ENCODE results near the gene TMEM150A. TPM values are rescaled to one million over a fixed set of nuclear protein-coding genes. Genes with fewer than 3 reads are reported as not detected.
"Not testable (repeated sequence)": the region's sequence is repeated elsewhere in the genome, so short reads cannot be mapped to it uniquely, and the experiment has no call there.

Gene TMEM150A
- total RNA-seq, 1 donor from 2014 or later: 4.9 TPM

DNA sequence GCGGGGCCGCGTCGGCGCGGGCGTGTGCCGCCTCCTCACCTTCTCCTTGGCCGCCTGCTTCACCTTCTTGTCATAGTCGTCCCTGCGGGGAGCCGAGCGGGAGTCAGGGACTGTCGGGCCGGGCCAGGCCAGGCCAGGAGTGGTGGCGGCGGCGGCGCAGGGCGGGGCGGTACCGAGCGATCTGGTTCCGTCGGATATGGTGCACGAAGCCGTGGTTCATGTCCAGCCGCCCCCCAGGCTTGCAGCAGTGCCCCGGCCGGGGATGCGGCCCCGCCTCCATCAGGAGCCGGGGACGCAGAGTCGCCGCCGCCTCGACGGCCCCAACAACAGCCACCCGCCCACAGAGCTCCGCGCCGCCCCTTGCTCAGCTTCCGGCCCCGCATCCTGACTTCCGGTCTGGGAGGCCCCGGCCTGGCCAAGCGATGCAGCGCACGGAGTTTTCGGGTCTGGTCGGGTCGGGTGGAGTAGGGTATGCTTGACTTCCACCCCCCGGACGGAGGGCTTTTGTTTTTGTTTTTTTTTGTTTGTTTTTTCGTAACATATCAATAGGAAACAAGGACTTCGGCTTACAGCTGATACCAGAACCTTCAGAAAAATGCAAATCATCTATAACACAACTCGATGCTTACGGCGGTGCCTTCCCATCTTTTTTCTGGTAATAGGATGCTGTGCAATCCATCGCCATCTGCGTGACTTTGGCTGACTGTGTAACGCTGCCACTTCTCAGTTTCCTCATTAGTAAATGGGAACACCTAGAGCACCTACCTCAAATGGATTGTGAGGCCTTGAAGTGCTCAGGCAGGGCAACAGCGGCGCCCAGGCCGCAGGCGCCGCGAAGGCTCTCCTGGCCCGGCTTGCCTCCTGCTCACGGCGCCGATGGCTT lies 9.4 kb upstream of the TMEM150A start, which contains the start of gene C2orf68:
Gene C2orf68, minus strand, starts transcription at position 362 of the 883 bp plus-strand sequence. Its CDS starts 82 bp downstream, at position 280.
- DNase-seq: peak; percentile 97

DNA sequence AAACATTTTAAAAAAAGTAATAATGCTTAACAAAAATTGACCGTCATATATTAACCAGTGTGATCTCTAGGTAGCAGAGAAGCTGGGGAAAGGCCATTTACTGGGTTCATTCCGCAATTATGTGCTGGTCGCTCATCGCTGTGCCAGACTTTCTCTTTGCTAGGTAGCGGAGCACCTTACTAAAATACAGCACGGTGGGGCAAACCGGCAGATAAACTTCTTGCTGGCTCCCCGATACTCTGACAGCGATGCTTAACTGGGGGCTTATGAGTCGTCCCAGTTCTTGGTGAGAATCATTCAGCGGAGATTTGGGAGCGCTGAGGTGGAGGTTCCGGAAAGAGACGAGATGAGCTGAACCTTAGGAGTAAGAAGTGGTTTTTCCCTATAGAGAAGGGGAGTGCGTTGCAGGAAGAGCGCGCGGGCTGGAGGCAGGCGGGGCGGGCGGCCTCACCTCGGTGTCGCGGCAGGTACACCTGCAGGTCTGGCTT lies 8.8 kb upstream of the TMEM150A start:
- no peak for DNase-seq

DNA sequence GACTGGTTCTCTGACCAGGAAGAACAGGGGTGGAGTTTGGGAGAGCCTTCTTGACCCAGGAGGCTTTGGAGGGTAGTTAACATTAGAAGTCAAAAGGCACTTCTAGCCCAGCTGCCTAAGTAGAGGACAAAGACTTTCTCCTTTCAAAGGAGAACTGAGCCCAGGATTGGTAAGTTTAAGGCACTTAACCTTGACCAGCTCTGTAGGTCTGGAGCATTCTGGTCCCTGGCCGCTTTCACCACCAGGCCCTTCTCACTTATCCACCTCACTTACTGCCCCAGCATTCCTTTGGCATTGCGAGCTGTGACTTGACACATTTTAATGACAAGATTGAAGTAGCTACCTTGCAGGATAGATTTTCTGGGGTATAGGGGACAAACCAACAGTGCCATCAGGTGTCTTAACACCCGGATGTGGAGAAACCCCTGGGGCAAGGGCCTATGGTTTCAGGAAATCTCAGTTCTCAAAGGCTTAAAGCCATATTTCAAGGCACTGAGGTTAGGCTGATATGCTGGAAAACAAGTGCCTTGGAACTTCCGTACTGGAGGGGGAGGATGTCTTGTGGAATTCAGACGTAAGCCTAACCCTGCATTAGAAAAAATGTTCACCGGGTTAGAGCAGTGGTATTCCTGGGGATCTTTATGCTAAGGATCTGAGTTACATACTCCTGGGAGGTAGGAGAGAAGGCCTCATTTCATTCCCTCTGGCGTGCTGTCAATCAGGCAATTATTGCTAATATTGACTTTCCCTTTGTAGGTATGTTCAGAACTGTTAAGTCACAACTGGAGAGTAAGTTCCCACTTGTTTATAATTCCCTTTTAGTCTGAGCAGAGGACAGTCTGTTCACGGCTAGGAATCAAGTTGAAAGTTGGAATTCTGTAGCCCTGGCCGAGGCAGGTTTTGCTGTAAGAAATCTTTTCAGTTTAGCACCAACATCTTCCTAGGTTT lies 5.0 kb upstream of the TMEM150A start:
- DNase-seq: no peak

DNA sequence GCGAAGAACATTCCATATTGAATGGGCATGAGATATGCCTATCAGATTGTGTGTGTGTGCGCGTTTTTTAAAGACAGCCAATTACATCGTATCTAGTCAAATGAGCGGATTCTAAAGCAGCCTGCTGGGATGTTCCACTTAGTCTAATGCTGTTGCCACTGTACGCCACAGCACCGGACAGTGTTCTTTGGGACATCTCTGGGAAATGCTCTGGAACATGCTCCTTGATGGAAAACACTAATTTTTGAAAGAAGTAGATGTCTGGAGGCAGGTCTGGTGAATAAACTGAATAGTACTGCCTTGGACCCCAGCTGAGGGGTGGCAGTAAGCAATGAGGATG lies 3.6 kb upstream of the TMEM150A start:
- DNase-seq: no peak

DNA sequence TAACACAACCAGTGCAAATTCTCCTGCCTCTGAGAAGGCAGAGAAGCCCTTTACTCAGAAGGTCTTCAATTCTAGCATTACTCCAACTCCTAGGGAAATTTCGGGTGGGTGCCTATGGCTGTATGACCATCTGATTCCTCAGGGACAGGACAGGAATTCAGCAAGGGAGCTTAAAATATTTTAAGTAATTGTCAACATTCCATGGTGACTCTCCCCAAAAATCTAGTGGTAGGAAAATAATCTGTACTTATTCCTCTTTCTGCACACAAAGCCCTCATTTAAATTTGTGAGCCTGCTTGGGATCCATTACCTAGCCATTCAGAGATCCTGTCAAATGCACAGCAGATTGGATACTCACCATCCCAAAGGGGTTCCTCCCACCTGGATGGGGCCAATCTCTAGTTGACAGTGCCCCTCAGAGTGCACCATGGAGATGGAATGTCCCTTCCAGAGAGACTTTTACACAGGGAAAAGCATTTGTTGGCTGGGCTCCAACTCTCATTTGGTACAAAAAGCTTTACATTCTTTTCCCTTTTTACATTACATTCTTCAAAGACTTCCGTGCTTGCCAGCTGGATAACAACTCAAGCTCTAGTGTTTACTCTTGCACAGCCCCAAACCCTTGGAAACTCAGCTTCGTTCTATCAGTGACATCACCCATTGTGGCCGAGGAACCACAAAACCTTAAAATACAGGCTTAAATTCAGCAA lies 3.1 kb upstream of the TMEM150A start:
- DNase-seq: peak; percentile 64

DNA sequence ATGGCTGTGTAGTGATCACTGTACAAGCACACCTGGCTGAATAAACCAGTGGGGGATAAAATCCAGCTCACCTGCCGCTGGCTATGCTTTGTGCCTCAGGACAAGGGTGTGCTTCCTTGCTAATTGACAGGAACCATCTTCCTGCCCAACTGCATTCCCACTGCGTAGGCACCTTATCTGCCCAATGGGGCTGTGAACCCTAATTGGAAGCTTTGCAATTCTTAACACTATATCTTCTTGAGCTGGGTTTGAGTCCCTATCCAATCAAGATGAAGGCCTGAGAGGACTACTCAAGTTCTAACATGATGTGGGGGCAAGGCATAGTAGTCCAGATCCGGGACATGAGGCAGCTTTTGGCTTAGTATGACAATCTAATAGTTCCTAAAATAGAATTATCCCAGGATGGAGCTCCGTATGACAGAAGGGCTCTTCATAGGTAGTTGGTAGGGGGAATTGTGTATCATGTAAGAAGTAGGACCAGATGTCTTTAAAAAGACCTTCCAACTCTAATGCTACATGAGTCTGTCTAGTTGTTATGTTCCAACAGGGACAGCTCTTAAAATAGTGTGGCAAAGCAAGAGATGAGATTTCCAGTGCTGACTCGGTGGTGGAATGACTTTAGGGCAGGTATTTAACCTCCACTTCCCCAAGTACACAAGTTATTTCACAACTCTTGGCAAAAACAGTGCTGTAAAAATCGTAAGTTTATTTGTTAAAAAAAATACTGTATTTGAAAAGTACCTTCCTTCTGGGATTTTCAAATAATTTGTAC lies 2.3 kb upstream of the TMEM150A start:
- DNase-seq: no peak

DNA sequence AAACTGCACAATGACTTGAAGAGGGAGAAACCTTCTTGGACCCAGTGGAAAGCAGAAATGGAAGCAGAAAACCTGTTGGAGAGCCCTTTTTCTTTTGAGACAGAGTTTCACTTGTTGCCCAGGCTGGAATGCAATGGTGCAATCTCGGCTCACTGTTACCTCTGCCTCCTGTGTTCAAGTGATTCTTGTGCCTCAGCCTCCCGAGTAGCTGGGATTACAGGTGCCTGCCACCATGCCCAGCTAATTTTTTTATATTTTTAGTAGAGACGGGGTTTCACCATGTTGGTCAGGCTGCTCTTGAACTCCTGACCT lies 1.6 kb upstream of the TMEM150A start:
- DNase-seq: not testable (repeated sequence)

DNA sequence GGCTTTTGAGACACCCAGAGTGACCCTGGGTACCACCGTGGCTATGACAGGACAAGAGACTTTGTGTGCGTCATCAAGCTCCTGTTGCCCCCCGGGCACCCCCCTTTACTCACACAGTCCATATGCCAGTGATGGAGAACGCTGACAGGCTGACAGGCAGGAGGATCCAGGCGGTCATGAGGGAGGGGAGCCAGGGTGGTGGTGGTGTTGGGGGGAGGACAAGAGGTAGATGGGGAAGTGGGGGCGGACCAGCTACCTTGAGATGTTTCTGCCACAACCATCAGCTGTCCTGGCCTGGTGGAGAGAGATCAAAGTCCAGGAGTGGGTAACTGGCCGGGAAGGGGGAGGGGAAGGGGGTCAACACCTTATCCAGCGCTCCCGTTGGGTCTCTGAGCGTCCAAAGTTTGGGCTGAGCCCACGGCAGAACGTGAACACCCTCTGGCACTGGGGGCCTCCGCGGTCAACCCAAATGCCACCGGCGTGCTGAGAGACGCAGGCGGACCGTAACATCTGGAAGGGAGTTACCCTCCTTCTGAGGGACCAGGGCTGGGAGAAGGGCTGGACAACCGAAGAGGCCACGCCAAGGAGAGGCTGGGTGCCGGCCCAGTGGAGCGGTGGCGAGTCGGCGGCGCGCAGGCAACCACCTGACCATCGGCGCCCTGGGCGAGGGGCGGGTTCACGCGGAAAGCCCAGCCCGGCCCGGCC lies 575 bp downstream of the TMEM150A start:
- peak; percentile 44 for DNase-seq

DNA sequence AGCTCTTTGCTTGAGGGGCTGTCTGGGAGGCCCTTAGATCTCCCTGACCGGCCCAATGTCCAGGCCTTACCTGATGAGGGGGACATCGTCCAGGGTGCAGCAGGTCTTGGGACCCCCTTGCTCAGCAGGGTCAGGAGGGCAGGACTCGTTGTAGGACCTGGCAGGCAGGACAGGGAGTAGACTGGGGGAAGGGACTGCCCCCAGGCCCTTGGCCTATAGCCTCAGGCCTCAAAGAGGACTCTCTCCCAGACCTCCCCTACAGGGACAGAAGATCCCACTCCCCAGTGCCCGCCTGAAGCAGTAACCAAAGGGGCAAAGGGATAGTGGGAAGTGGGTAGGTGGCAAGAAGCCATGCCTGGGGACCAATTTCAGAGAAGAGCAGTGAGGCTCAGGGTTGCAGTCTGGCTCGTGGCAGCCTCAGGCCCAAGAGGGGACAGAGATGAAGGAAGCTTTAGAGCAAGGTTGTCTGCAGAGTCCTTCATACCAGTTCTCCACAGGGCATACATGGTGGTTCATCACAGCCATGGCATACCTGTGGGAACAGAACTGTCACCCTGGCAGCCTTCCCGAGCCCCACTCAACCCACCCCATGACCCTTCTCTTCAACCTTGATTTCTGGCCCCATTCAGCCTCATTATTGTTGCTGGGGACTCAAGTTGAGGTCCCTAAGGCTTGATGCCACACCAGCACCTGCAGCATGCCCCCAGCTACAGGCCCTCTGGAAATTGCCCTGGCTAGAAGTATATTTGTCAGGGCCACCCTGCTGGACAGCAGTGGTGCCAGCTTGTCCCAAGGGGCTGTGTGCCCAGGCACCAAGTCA lies 1.3 kb downstream of the TMEM150A start:
- no peak for DNase-seq

DNA sequence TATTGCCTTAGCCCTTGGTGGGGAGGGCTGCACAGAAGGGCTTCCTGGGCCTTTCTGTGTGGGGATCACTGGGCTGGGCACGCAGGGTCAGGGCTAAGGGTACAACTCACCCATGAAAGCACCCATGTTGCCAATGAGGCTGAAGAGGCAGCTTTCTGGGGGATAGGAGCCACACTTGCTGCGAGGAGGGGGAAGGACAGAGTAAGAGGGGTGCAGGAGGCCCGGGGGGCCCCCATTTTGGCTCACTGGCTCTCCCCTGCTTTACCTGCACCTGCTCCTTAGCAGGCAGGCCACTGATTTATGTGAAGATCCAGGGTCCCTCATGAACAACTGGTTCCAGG lies 2.3 kb downstream of the TMEM150A start:
- DNase-seq: no peak

DNA sequence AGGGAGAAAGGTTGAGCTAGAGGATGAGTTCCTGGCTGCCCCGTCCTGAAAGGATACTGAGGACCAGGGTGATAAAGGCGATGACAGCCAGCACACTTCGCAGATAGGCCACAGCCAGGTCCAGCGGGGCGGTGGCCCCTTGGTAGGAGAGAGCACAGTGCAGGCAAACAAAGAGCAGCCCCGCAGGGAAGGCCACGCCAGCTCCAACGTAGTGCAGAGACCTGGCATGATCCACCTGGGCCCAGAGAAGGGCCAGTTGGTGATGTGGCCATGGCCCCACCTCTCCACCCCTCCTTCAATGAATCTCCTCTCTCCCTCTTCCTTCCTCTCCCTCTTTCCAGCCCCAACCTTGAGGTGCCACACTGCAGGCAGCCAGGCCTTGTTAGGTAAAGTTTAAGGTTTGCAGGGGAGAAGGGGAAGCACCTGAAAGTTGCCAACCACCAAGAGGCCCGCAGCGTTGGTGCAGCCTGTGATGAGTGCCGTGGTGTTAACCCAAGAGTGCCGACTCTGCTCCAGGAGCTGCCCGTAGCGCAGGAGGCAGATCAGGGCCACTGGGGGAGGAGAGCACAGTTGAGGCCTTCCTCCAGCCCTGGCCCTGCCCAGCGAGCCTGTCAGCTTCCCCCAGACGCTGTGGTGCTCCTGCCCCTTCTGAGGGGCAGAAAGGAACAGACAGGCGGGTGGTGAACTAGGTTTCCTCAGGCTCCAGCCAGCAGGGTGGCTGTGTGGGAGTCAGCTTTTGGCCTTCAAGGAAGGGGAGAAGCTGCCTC lies 2.8 kb downstream of the TMEM150A start:
- no peak for DNase-seq

DNA sequence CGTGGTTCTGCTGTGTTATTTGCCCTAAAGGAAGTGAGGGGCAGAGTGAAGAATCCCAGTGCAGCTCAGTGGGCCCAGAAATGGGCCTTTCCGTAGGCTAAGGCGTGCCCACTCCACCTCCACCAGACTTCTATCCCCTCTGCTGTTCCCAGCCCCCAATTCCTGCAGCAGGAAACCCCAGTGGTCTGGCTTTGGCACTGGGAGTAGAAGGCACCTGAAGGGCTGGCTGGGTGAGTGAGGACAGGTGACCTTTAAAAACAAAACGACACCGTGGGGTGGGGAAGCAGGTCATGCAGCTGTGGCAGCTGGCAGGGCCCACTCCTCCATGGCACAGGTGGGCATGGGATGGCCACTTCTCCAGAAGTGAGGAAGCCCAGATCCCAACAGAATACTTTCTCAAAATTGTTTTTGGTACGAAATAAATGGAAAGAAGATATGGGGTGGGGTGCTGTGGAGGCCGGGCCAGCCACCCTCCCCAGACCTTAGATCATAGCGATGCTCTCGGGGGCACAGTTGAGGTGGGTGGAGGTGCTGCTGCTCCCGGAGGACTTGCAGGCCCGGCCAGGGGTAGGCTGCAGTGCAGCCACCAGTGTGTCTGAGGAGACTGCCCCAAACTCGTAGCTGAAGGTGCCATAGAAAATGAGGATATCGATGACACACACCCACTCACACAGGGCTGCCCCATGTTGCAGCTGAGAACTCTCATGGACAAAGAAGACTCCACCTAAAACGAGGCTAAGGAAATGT lies 3.7 kb downstream of the TMEM150A start:
- no peak for DNase-seq

DNA sequence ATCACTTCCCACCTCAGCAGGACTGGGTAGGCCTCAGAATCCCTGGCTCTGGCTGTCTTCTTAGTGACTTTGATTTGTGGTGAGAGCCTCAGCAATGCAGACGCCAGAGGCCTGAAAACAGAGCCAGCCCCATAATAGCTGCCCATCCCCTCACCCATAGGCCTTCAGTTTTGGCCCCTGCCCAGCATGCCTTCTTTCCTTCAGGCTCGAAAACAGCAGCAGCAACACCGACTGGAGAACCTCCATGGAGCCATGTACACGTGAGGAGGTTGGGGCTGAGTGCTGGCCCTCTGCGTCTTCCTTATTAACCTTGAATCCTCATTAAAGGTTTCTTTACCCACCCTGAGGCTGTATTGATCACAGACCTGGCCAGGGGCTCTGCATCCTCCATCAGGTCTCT lies 5.3 kb downstream of the TMEM150A start:
- no peak for DNase-seq

DNA sequence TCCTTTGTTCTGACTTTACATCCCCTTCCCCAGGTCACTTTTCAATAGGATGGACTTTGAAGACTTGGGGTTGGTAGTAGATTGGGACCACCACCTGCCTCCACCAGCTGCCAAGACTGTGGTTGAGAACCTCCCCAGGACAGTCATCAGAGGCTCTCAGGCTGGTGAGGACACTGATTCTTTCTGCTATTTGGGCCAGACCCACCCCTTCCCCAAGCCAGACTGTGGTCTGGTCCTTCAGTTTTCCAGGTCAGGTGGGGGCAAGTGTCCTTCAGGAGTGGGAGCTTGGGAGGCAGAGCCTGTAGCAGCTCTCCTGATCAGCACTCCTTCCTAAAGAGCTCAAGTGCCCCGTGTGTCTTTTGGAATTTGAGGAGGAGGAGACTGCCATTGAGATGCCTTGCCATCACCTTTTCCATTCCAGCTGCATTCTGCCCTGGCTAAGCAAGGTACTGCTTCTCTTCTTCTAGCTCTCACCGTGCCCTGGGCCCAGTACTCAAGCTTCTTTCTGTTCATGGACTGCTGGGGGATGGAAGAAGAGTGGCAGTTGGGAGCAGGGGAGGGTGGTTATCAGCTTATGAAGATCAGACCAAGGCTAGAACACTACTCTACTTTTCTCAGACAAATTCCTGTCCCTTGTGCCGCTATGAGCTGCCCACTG lies 5.9 kb downstream of the TMEM150A start:
- DNase-seq: no peak

DNA sequence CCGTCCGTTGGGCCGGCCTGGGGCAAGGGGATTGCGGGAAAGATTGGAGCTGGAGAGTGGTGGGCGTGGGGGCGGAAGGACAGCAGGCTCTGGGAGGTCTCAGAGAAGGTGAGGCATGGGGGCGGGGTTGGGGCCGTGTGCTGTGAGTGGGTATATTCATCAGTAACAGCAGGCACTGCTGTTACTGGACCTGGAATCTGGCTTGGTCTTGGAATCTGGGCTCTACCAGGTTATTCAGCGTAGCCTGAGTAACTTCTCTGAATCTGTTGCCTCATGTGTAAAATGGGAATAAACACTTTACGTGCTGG lies 6.5 kb downstream of the TMEM150A start:
- no peak for DNase-seq

DNA sequence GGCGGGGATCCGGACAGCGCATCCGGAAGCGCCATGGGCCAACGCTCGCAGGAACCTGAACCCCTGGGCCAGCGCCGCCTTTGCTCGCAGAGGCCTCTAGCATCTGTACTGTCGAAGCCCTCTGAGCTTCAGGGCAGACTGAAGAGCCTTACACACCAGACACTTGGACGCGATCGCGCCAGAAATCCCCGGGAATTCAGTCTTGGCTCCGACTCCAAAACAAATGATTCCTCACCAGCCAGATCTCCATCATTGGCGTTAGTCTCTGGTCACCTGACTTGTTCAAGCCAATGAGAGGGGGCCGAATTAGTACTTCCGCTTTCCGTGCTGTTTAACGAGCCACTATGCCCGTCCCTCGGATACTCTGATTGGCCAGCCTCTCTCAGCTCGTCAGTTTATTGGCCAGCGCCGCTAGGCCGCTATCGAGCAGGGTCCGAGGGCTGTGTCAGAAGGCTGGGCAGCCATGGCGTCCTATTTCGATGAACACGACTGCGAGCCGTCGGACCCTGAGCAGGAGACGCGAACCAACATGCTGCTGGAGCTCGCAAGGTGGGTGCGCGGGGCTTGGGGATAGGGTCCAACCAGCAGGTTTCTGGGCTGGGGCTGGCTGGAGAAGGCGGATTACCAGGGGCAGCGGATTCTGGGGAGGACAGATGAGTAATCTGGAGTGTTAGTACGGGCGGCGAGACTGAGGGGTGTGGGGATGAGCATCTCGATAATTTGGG lies 7.0 kb downstream of the TMEM150A start, which contains the start of gene RNF181:
Gene RNF181, plus strand, starts transcription at position 445 of the 725 bp plus-strand sequence. Its CDS starts 19 bp downstream, at position 464.
- peak; percentile 99 for DNase-seq

DNA sequence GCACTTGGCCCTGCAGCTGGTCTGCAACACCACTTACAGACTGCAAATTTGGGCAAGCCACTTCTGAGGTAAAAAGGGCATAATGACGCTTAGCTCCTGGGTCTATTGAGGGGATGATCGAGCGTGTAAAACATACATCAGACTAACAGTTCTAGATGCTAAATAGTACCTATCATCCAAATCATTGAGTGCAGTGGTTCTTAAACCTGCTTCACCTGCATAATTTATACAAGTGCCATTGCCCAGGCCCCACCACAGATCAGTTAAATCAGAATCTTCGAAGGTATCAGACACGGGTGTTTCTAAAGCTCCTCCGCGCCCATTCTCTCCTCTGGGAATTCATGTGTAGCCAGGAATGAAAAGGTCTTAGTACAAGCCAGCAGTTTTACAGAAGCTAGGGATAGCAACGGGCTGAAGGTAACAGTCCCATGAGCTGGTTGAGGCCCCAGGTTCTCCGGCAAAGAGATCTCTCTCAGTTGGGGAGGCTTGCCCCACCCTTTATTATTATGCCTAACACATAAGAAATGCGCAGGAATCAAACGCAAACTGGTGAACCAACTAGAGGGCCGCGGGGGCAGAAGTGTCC lies 7.7 kb downstream of the TMEM150A start:
- no peak for DNase-seq
